GM12878 (cell line): ENCODE measurements around the gene JPT1. TPM values are rescaled to one million over a fixed set of nuclear protein-coding genes. Genes with fewer than 3 reads are reported as not detected.
A peak's percentile ranks its signal among the peaks of the same experiment; 100 is the strongest.

Experiments used
- ASH2L ChIP-seq: fragments of 300-600, 200-600 bp; sonication (generic); IDR thresholded peaks from 2 replicates; pipeline ENCODE4 v1.6.1; 2017; ENCODE audit warnings: low read depth, mild to moderate bottlenecking, borderline replicate concordance
- BRCA1 ChIP-seq: IDR thresholded peaks from 2 replicates; pipeline ENCODE4 v1.6.1; 2011; ENCODE audit warnings: low read depth, low read length, improper control_type of control experiment
- EZH2 ChIP-seq: IDR thresholded peaks from 2 replicates; pipeline ENCODE4 v1.6.1; 2012; ENCODE audit warnings: low read depth, mild to moderate bottlenecking, control low read depth, inconsistent platforms, low read length, borderline replicate concordance; ENCODE audit not compliant: control insufficient read depth
- FOXK2 ChIP-seq: fragments of 450-650 bp; IDR thresholded peaks from 2 replicates; pipeline ENCODE4 v1.6.1; 2017; ENCODE audit warnings: mild to moderate bottlenecking, moderate library complexity
- GABPA ChIP-seq: IDR thresholded peaks from 2 replicates; pipeline ENCODE4 v1.6.1; 2014; ENCODE audit warnings: antibody characterized with exemption, low read depth, mild to moderate bottlenecking, inconsistent platforms
- HDAC2 ChIP-seq: fragments of 200-600 bp; sonication (generic); IDR thresholded peaks from 2 replicates; pipeline ENCODE4 v1.6.1; 2017
- IKZF1 ChIP-seq: fragments of 450-650 bp; conservative IDR thresholded peaks from 2 replicates; pipeline ENCODE4 v1.6.1; 2017; ENCODE audit warnings: antibody characterized with exemption, mild to moderate bottlenecking
- MEF2A ChIP-seq: IDR thresholded peaks from 2 replicates; pipeline ENCODE4 v1.6.1; 2011; ENCODE audit warnings: low read depth, mild to moderate bottlenecking, low read length, moderate library complexity; ENCODE audit not compliant: insufficient read depth
- MYB ChIP-seq: fragments of 150-350 bp; IDR thresholded peaks from 2 replicates; pipeline ENCODE4 v1.6.1; 2014; ENCODE audit warnings: mild to moderate bottlenecking, low read depth, low read length, borderline replicate concordance
- MYC ChIP-seq: IDR thresholded peaks from 2 replicates; pipeline ENCODE4 v1.6.1; 2011; ENCODE audit warnings: mild to moderate bottlenecking, low read length, moderate library complexity, inconsistent platforms; ENCODE audit not compliant: insufficient read depth, insufficient replicate concordance, insufficient read length, severe bottlenecking
- NFYA ChIP-seq: IDR thresholded peaks from 2 replicates; pipeline ENCODE4 v1.6.1; 2011; ENCODE audit warnings: low read depth, mild to moderate bottlenecking, low read length, improper control_type of control experiment, borderline replicate concordance
- NR2C2 ChIP-seq: IDR thresholded peaks from 2 replicates; pipeline ENCODE4 v1.6.1; 2011; ENCODE audit warnings: borderline replicate concordance, low read depth; ENCODE audit not compliant: control insufficient read depth, insufficient read length
- NR2F1 ChIP-seq: fragments of 450-650 bp; conservative IDR thresholded peaks from 2 replicates; pipeline ENCODE4 v1.6.1; 2017; ENCODE audit warnings: mild to moderate bottlenecking
- RAD21 ChIP-seq: IDR thresholded peaks from 2 replicates; pipeline ENCODE4 v1.6.1; 2011; ENCODE audit warnings: mild to moderate bottlenecking, low read depth, low read length, moderate library complexity; ENCODE audit not compliant: insufficient read depth
- RB1 ChIP-seq: fragments of 450-650 bp; formaldehyde crosslinking; IDR thresholded peaks from 2 replicates; pipeline ENCODE4 v1.6.1; 2017; ENCODE audit warnings: mild to moderate bottlenecking, borderline replicate concordance
- RUNX3 ChIP-seq: IDR thresholded peaks from 2 replicates; pipeline ENCODE4 v1.6.1; 2012; ENCODE audit warnings: low read length, inconsistent platforms
- SMARCA5 ChIP-seq: fragments of 450-650 bp; IDR thresholded peaks from 2 replicates; pipeline ENCODE4 v1.6.1; 2017; ENCODE audit warnings: mild to moderate bottlenecking
- SREBF2 ChIP-seq: IDR thresholded peaks from 2 replicates; pipeline ENCODE4 v1.6.1; 2012; ENCODE audit warnings: mild to moderate bottlenecking, low read length
- STAT3 ChIP-seq: IDR thresholded peaks from 2 replicates; pipeline ENCODE4 v1.6.1; 2011; ENCODE audit warnings: low read depth, low read length, improper control_type of control experiment
- ZBED1 ChIP-seq: IDR thresholded peaks from 2 replicates; pipeline ENCODE4 v1.6.1; 2016; ENCODE audit warnings: borderline replicate concordance
- ZNF274 ChIP-seq: IDR thresholded peaks from one replicate; pipeline ENCODE4 v1.8.0; 2011; ENCODE audit not compliant: insufficient read length, insufficient read depth
- polyA plus RNA-seq, 11 experiments: library from polyadenylated mRNA; depleted of rRNA in 4 of 11; unstranded in 6 of 11; stranded (reverse) in 5 of 11; fragments of >200 nt; fragmentation: Nextera tagmentation in 4 of 11; fragmentation: Illumina TruSeq in 1 of 11; extraction: Ambion mirVana in 4 of 11; extraction: Trizol in 1 of 11; gene quantifications; 1 replicate in 1 of 11; 2 replicates in 10 of 11; pipeline versions ENCODE4 v1.2.1 to v1.2.3, GENCODE V29; 2011 to 2016; ENCODE audit warnings: inconsistent platforms in 2 of 11, missing spikeins in 2 of 11, low read depth in 1 of 11
- total RNA-seq, 4 experiments: library from RNA; depleted of rRNA in 3 of 4; stranded (reverse); fragments of >200 nt in 3 of 4; fragmentation: Illumina TruSeq in 1 of 4; extraction: Trizol in 1 of 4; gene quantifications; 2 replicates each; pipeline versions ENCODE4 v1.2.1 to v1.2.3, GENCODE V29; 2013 to 2021
- TF ChIP-seq, protein P1 (sequence below), 3 experiments: IDR thresholded peaks in 2 of 3; conservative IDR thresholded peaks in 1 of 3; 2 replicates each; pipeline ENCODE4 v1.5.1; 2011; ENCODE audit warnings: low read depth in 3 of 3, low read length in 3 of 3, mild to moderate bottlenecking in 3 of 3, control low read depth in 2 of 3, moderate library complexity in 2 of 3, inconsistent platforms in 1 of 3, mixed read lengths in 1 of 3; ENCODE audit not compliant: control insufficient read depth in 2 of 3, insufficient read depth in 1 of 3; ENCODE audit errors: extremely low read depth in 1 of 3
- TF ChIP-seq, protein P2 (sequence below): IDR thresholded peaks from 2 replicates; pipeline ENCODE4 v1.6.1; 2012; ENCODE audit warnings: low read length, inconsistent platforms
- TF ChIP-seq, protein P3 (sequence below): IDR thresholded peaks from 2 replicates; pipeline ENCODE4 v1.6.1; 2011; ENCODE audit warnings: borderline replicate concordance, low read depth, mild to moderate bottlenecking, moderate library complexity, mixed read lengths, low read length; ENCODE audit not compliant: insufficient read depth; ENCODE audit errors: extremely low read length
- TF ChIP-seq, protein P4 (sequence below): IDR thresholded peaks from 2 replicates; pipeline ENCODE4 v1.6.1; 2012; ENCODE audit warnings: low read depth, low read length, improper control_type of control experiment
- TF ChIP-seq, protein P5 (sequence below): fragments of 150-350 bp; IDR thresholded peaks from 2 replicates; pipeline ENCODE4 v1.6.1; 2014; ENCODE audit warnings: mild to moderate bottlenecking, low read depth, low read length

The JPT1 gene
- total and polyA plus RNA-seq, 10 of the 15 experiments (the other 5 are each of a cell fraction or from before 2014, with no cell fraction given) = 79.7 to 651 (median 323) TPM

DNA sequence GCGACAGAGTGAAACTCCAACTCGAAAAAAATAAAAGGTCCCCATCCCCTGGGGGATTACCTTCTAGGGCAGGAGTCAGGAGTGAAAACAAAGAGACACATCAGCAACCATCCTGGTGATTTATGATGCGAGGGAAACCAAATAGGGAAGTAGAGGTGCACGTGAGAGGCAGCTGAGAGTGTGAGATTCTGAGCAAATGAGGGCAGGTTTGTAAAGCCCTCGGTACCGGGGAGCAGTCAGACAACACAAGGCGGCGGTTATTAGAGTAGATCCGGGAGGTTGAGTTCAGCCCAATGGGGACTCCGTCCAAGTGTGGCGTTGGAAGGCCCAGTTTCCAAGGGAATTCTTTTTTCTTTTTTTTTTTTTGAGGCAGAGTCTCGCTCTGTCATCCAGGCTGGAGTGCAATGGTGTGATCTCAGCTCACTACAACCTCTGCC is 51.9 kb downstream of the JPT1 start (continued):
- TF ChIP-seq ZBED1 (no peak), MYB (no peak), HDAC2 (no peak), RB1 (no peak), NR2C2 (no peak), MYC (no peak), EZH2 (no peak), STAT3 (0 out of 2 replicates have a peak, but pooled peaks have one; percentile 35), BRCA1 (no peak), NFYA (no peak), RUNX3 (peak; percentile 49), SREBF2 (no peak), ZNF274 (no peak), IKZF1 (peak; percentile 84), SMARCA5 (no peak), NR2F1 (no peak; the same call in 1 of the 2 replicates), RAD21 (no peak), FOXK2 (no peak), GABPA (no peak), MEF2A (no peak), ASH2L (no peak)
- TF ChIP-seq, protein P1, sequence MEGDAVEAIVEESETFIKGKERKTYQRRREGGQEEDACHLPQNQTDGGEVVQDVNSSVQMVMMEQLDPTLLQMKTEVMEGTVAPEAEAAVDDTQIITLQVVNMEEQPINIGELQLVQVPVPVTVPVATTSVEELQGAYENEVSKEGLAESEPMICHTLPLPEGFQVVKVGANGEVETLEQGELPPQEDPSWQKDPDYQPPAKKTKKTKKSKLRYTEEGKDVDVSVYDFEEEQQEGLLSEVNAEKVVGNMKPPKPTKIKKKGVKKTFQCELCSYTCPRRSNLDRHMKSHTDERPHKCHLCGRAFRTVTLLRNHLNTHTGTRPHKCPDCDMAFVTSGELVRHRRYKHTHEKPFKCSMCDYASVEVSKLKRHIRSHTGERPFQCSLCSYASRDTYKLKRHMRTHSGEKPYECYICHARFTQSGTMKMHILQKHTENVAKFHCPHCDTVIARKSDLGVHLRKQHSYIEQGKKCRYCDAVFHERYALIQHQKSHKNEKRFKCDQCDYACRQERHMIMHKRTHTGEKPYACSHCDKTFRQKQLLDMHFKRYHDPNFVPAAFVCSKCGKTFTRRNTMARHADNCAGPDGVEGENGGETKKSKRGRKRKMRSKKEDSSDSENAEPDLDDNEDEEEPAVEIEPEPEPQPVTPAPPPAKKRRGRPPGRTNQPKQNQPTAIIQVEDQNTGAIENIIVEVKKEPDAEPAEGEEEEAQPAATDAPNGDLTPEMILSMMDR (IDR thresholded peaks at IDR 0.05 in 2 of 3, conservative IDR thresholded peaks at IDR 0.05 in 1 of 3; ENCODE audit: control insufficient read depth in 2 of 3, extremely low read depth in 1 of 3, insufficient read depth in 1 of 3, low read depth in 3 of 3, low read length in 3 of 3) = no peak
- TF ChIP-seq, protein P2, sequence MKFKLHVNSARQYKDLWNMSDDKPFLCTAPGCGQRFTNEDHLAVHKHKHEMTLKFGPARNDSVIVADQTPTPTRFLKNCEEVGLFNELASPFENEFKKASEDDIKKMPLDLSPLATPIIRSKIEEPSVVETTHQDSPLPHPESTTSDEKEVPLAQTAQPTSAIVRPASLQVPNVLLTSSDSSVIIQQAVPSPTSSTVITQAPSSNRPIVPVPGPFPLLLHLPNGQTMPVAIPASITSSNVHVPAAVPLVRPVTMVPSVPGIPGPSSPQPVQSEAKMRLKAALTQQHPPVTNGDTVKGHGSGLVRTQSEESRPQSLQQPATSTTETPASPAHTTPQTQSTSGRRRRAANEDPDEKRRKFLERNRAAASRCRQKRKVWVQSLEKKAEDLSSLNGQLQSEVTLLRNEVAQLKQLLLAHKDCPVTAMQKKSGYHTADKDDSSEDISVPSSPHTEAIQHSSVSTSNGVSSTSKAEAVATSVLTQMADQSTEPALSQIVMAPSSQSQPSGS = no peak
- TF ChIP-seq, protein P3, sequence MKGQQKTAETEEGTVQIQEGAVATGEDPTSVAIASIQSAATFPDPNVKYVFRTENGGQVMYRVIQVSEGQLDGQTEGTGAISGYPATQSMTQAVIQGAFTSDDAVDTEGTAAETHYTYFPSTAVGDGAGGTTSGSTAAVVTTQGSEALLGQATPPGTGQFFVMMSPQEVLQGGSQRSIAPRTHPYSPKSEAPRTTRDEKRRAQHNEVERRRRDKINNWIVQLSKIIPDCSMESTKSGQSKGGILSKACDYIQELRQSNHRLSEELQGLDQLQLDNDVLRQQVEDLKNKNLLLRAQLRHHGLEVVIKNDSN = no peak
- TF ChIP-seq, protein P4, sequence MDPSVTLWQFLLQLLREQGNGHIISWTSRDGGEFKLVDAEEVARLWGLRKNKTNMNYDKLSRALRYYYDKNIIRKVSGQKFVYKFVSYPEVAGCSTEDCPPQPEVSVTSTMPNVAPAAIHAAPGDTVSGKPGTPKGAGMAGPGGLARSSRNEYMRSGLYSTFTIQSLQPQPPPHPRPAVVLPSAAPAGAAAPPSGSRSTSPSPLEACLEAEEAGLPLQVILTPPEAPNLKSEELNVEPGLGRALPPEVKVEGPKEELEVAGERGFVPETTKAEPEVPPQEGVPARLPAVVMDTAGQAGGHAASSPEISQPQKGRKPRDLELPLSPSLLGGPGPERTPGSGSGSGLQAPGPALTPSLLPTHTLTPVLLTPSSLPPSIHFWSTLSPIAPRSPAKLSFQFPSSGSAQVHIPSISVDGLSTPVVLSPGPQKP = no peak
- TF ChIP-seq, protein P5, sequence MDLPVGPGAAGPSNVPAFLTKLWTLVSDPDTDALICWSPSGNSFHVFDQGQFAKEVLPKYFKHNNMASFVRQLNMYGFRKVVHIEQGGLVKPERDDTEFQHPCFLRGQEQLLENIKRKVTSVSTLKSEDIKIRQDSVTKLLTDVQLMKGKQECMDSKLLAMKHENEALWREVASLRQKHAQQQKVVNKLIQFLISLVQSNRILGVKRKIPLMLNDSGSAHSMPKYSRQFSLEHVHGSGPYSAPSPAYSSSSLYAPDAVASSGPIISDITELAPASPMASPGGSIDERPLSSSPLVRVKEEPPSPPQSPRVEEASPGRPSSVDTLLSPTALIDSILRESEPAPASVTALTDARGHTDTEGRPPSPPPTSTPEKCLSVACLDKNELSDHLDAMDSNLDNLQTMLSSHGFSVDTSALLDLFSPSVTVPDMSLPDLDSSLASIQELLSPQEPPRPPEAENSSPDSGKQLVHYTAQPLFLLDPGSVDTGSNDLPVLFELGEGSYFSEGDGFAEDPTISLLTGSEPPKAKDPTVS = no peak
